GM18868 (cell line): ENCODE measurements around the gene KRTAP10-4.

ENCODE experiments used
- ATAC-seq: cut with Tn5 transposase; IDR thresholded peaks from one replicate; pipeline ENCODE4 v1.9.1; 2021; ENCODE audit warnings: mild to moderate bottlenecking, moderate library complexity; ENCODE audit not compliant: unreplicated experiment

The KRTAP10-4 gene

DNA sequence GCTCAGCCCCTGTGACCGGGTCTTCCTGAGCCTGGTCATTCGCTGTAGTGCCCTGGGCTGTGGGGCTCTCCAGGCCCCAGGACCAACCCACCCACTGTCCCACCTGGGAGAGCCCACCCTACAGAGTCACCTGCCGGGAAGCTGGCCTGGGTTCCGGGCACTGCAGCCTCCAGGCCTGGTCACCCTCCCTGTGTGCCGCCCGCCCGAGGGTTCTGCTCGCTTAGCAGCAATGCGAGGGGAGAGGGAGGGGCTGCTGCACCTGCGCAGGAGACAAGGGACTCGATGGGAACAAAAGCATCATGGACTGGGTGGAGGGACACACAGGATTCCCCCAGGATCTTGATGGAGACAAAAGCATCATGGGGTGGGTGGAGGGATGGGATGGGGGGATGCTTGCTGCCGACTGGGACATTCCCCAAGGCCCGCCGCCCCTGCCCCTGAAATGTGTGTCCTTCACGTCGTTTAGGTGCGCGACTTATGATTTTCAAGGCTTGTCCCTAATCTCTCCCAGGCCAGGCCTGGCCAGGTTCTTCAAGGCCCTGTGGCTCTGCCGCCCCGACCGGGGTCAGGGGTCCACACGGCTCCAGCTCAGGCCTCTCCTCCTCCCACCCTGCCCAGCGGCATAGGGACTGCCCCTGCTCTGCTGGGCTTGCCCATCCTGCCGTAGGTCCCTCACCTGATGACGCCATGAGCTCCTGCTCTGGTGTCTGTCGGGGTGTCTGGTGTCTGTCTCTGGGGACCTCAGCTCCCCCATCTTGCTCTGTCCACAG is 40.0 kb downstream of the KRTAP10-4 start:
- ATAC-seq = no peak

DNA sequence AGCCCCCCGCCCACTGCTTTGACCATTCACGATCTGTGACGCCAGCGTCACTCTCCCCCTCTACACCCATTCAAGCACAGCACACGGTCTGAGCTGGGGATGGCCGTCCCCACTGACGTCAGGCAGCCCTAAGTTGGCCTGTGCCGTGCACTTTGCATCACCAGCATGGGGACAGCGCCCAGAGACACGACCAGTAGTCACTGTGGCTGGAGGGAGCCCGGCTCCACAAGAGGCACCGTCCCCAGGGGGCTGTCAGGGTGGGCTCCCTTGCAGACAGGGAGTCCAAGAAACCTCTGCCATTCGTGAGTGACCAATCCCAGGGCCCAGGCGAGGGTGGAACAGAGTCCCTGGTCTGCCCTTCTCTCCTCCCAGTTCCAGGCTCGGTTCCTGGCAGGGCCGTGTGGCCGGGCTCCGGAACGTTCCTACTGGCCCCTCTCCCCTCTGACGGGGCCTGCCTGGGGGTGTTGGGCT is 40.7 kb downstream of the KRTAP10-4 start:
- ATAC-seq = no peak

DNA sequence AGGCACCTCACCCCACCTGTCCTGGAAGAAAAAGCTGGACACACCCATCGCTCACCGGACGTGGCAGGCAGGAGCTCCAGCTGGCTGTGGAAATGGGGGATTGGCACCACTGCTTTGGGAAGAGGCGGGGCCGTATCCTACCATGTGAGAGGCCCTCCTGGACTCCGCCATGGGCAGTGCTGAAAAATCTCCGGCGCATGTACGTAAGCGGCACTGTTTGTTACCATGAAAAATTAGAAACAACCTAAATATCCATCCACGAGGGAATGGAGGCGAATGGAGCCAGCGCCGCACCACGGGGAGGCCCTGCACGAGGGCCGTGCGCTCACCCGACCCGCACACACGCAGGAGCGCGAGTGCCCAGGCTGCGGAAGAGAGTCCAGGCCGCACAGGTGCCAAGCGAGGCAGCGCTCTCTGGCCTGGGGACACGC is 41.4 kb downstream of the KRTAP10-4 start:
- no peak for ATAC-seq

DNA sequence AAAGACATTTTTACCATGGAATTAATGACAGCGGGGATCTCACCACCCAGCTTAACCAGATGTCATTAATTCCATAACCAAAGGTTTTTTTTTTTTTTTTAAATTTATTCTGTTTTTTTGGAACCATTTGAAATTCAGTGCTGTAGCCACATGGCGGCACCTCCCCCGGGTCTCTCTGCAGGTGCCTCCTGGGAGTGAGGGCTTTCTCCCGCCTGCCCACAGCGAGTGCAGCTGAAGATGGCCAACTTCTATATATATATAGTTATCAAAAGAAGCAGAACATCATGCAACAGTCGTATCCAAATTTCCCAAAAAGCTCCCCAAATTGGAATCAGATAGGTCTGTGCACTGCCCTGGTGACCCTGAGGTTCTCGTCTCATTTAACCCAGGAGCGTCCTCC is 41.9 kb downstream of the KRTAP10-4 start:
- ATAC-seq = no peak

DNA sequence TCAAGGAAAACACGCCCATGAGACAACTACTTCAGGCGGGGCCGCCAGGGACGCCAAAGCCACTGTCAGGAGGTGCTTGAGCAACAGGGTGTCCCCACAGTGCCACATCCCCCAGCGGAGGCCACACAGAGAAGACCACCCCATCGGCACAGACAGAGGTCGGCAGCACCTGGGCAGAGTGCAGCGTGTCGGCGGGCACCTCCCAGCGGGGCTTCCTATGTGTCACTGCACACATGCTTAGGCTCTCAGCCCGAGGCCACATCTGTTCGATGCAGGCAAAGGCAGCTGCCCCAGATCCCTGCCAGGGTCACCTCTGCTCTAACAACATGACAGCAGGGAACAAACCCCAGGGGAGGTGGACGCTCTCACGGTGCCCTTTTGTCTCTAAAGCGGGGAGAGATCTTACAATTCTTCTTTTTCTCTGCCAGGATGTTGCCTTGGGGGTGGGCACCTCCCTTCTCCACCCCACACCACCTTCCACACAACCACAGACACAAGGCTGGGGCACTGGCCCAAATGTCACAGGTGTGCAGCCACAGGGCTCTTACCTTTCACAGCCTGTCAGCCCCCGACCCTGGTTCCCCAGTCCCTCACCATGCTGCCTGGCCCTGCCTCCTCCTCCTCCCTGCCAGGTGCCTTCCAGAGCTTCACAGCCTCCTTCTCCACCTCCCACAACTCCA is 42.5 kb downstream of the KRTAP10-4 start:
- no peak for ATAC-seq

DNA sequence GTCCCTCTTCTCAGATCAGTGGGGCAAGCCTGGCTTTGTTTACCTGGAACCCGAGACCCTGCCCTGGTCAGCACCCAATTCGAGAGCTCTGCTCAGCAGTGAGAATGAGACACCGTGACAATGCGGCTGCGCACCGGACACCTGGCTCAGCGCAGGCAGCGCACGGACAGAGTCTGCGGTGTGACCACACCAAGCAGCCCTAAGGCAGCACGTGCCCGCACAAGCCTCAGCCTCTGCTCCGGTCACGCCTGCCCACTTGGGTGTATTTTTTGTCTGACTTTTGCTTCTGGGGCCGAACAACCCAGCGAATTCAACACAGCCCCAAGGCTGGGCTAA is 43.0 kb downstream of the KRTAP10-4 start:
- ATAC-seq = no peak

DNA sequence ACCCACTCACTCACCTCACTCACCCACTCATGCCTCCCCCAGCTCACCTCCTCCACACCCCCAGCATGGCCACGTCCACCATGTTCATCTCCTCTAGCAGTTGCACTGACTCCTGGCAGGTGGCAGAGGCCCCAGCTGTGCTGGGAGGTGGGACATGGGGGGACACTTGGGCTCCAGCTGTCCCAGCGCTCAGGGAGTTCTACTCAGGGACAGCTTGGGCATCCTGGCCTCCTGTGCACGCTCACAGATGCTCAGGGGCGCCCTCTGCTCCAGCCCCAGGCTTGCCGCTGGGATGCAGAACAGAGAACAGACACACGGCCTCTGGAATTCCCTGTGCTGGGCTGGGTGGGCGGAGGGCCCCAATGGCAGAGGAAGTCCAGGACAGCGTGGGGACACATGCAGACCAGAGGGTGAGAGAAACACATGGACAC is 43.6 kb downstream of the KRTAP10-4 start:
- no peak for ATAC-seq

DNA sequence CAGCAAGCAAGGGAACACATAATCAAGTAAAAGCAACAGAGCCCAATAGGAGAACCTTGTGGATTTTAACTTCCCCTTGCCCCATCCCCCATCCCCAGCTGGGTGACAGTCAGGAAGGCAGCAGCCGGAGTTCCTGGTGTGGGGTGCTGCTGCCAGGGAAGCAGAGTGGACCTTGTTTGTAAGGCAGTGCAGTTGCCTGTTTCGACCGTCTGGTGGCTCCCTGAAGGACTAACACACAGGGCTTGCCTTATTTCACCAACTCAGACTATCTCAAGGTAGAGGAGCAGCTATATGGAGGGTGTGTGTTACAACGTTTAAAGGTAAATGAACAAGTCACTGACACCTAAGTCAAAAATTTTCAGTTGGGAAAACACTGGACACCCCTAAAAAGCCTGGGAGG is 45.0 kb downstream of the KRTAP10-4 start:
- no peak for ATAC-seq

DNA sequence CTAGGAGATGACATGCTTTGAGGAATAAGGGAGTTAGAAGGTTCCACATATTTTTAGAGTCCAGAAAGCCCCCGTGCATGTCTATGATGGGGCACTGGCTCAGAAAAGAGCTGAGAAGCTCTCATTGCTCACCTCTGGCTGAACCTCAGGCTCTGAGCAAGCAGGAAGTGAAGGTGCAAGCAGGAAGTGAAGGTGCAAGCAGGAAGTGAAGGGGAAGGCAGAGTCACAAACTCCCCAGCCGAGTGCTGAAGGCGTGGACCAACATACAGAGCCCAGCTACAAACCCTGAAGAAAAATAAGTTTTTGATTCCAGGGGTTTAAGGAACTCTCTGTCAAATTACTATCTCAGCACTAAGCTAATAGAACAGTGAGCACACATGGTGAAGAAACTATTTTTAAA is 45.4 kb downstream of the KRTAP10-4 start:
- no peak for ATAC-seq

DNA sequence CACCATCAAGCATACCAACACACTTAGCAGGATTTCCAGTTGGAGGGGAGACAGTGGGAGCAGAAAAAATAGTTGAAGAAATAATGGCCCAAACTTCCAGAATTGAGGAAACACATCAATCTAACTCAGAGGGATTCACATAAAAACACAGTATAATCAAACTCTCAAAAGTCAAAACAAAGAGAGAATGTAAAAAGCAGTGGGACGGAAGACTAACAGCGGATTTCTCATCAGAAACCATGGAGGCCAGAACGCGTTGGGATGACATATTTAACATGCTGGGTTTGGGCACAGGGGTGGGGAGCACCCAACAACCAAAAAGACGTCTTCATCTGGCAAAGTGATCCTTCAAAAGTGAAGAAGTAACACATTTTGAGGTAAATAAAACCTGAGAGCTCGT is 46.4 kb downstream of the KRTAP10-4 start:
- no peak for ATAC-seq

DNA sequence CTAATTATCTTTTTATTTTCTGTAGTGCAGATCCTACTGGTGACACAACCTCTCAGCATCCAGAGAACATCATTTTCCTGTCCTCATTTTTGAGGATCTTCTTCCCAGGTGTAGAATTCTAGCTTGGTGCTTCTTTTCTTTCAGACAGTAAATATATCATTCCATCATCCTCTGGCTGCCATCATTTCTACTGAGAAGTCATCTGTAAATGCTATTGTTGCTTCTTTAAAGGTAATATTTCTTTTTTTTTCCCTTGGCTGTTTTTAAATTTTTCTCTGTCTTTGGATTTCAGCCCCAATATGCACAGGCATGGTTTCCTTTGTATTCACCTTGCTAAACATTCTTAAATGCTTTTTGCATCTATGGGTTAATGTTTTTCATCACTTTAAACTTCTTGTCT is 50.0 kb downstream of the KRTAP10-4 start:
- no peak for ATAC-seq
